HepG2 (cell line): ENCODE results near the gene RPAP3. TPM values are rescaled to one million over a fixed set of nuclear protein-coding genes. Genes with fewer than 3 reads are reported as not detected.

ENCODE experiments used
- ATAC-seq: fragments of 200-7000 bp; cut with Tn5 transposase; 3 replicates; pipeline ENCODE4 v1.9.1; 2020; ENCODE audit warnings: mild to moderate bottlenecking, moderate library complexity
- BruUV-seq: library from RNA; stranded (reverse); fragments of 400-500 nt; replicated peaks from 2 replicates; lab custom pipeline; 2021; lab: Mats Ljungman, UMichigan
- CTCF ChIA-PET: fragments of 300-600 bp; formaldehyde crosslinking; extraction: SDS; loops from one replicate; lab custom pipeline; 2021; ENCODE audit warnings: low total read pairs, inconsistent platforms, low intra/inter-chr PET ratio; lab: Yijun Ruan, JAX
- POLR2A ChIA-PET: fragments of 350-600 bp; sonication (Branson Sonifier 250); formaldehyde crosslinking; loops from one replicate; lab custom pipeline; 2020; ENCODE audit warnings: antibody characterized with exemption, inconsistent platforms; lab: Yijun Ruan, JAX
- DNase-seq: peaks from one replicate; pipeline ENCODE4 v3.0.0-alpha.2; 2015; ENCODE audit warnings: low spot score
- FAIRE-seq: peaks from 3 replicates; lab custom pipeline; 2011; peaks lifted over from hg19 to GRCh38; lab: Jason Lieb, UNC
- H2AFZ ChIP-seq: one replicate; pipeline ENCODE4 v1.6.1; 2011; ENCODE audit warnings: low read length, inconsistent platforms
- H3K27ac ChIP-seq: fragments of 300-600 bp; 3 replicates; pipeline ENCODE4 v1.8.0; 2011; ENCODE audit warnings: mixed run types, mild to moderate bottlenecking, mixed read lengths, low read length, inconsistent platforms; ENCODE audit not compliant: insufficient read depth; ENCODE audit errors: extremely low read length
- H3K27me3 ChIP-seq, 2 experiments: fragments of 200-600 bp in 1 of 2; 2 replicates in 1 of 2; 3 replicates in 1 of 2; pipeline versions ENCODE4 v1.6.0 to v1.8.0; 2011; ENCODE audit warnings: low read length in 2 of 2, mild to moderate bottlenecking in 2 of 2, moderate library complexity in 2 of 2, inconsistent platforms in 1 of 2; ENCODE audit not compliant: insufficient read depth in 2 of 2, control insufficient read depth in 1 of 2
- H3K36me3 ChIP-seq, 2 experiments: fragments of 200-600 bp in 1 of 2; replicated peaks in 1 of 2; 2 replicates in 1 of 2; 3 replicates in 1 of 2; pipeline versions ENCODE4 v1.5.1 to v1.8.0; 2011; ENCODE audit warnings: low read length in 2 of 2, inconsistent platforms in 1 of 2; ENCODE audit not compliant: insufficient read depth in 2 of 2, control insufficient read depth in 1 of 2
- H3K4me1 ChIP-seq: 2 replicates; pipeline ENCODE4 v1.5.1; 2012; ENCODE audit warnings: low read length, inconsistent platforms; ENCODE audit not compliant: insufficient read depth
- H3K4me2 ChIP-seq: 2 replicates; pipeline ENCODE4 v1.6.0; 2011; ENCODE audit warnings: low read depth, low read length, inconsistent platforms
- H3K4me3 ChIP-seq, 3 experiments: fragments of 200-600 bp in 1 of 3; sonication (generic), shearing (Covaris generic) in 1 of 3; replicated peaks in 1 of 3; 2 replicates each; pipeline ENCODE4 v1.5.1; 2011 to 2016; ENCODE audit warnings: low read length in 3 of 3, inconsistent platforms in 2 of 3, low read depth in 2 of 3, mild to moderate bottlenecking in 2 of 3, control low read depth in 1 of 3, mixed read lengths in 1 of 3; ENCODE audit not compliant: insufficient read depth in 1 of 3
- H3K79me2 ChIP-seq: one replicate; pipeline ENCODE4 v1.6.1; 2011; ENCODE audit warnings: low read length, inconsistent platforms; ENCODE audit not compliant: insufficient read depth
- H3K9ac ChIP-seq: 2 replicates; pipeline ENCODE4 v1.6.0; 2011; ENCODE audit warnings: mild to moderate bottlenecking, low read depth, low read length, inconsistent platforms; ENCODE audit not compliant: insufficient read depth
- H3K9me3 ChIP-seq: 2 replicates; pipeline ENCODE4 v1.5.1; 2012; ENCODE audit warnings: mild to moderate bottlenecking, low read length
- H4K20me1 ChIP-seq: 2 replicates; pipeline ENCODE4 v1.6.0; 2011; ENCODE audit warnings: inconsistent platforms, mild to moderate bottlenecking, low read length, moderate library complexity; ENCODE audit not compliant: insufficient read depth
- RFX5 ChIP-seq: IDR thresholded peaks from 2 replicates; pipeline ENCODE4 v1.6.1; 2011; ENCODE audit warnings: low read depth, low read length, improper control_type of control experiment
- SNAPC2 ChIP-seq: sonication (generic); formaldehyde crosslinking; IDR thresholded peaks from 2 replicates; pipeline ENCODE4 v1.8.1; 2022; ENCODE audit warnings: mild to moderate bottlenecking, missing genetic modification reagents
- ZNF335 ChIP-seq: sonication (generic); formaldehyde crosslinking; IDR thresholded peaks from 2 replicates; pipeline ENCODE4 v1.4.0; 2020; ENCODE audit warnings: missing genetic modification reagents
- ZNF558 ChIP-seq: sonication (generic); formaldehyde crosslinking; IDR thresholded peaks from 2 replicates; pipeline ENCODE4 v1.9.0; 2022; ENCODE audit warnings: mild to moderate bottlenecking, missing genetic modification reagents, borderline replicate concordance
- WGBS: methylation state at CpG from one replicate; pipeline ENCODE4 v1.1.6; 2017; ENCODE audit warnings: low lambda C conversion rate; 5-methylcytosine and 5-hydroxymethylcytosine counted together
- in situ Hi-C: cut with HindIII; loops from 2 replicates; pipeline ENCODE4 v1.10.0; 2017; ENCODE audit warnings: low pct_unique_long_range_greater_than_20kb; ENCODE audit not compliant: extremely low pct_ligation_motif_present
- intact Hi-C: fragments of 100-400 bp; cut with micrococcal nuclease; formaldehyde crosslinking; loops from one replicate; pipeline ENCODE4 v1.10.0; 2022; ENCODE audit not compliant: unreplicated experiment
- polyA plus RNA-seq, 8 experiments: library from polyadenylated mRNA; depleted of rRNA in 3 of 8; stranded (reverse) in 7 of 8; unstranded in 1 of 8; fragments of >200 nt; fragmentation: Illumina TruSeq in 4 of 8; extraction: Trizol in 4 of 8; gene quantifications; 2 replicates each; pipeline versions ENCODE4 v1.2.1 to v1.2.3, GENCODE V29; 2011 to 2016; ENCODE audit warnings: low read depth in 4 of 8, missing spikeins in 1 of 8, mixed read lengths in 1 of 8; ENCODE audit not compliant: insufficient read depth in 1 of 8
- total RNA-seq, 5 experiments: library from RNA; depleted of rRNA; stranded (reverse); fragments of >200 nt; fragmentation: Illumina TruSeq; extraction: Trizol; gene quantifications; 2 replicates each; pipeline ENCODE4 v1.2.3, GENCODE V29; 2016; ENCODE audit warnings: low read depth in 1 of 5
- TF ChIP-seq, protein P1 (sequence below): sonication (generic); formaldehyde crosslinking; IDR thresholded peaks from 2 replicates; pipeline ENCODE4 v1.4.0; 2020; ENCODE audit warnings: mild to moderate bottlenecking, missing genetic modification reagents
- TF ChIP-seq, protein P2 (sequence below): sonication (generic); formaldehyde crosslinking; IDR thresholded peaks from 2 replicates; pipeline ENCODE4 v1.8.0; 2022; ENCODE audit warnings: mild to moderate bottlenecking, missing genetic modification reagents
- TF ChIP-seq, protein P3 (sequence below): sonication (generic); formaldehyde crosslinking; IDR thresholded peaks from 2 replicates; pipeline ENCODE4 v1.4.0; 2020; ENCODE audit warnings: missing genetic modification reagents

The RPAP3 gene
- total and polyA plus RNA-seq, 2 of the 13 experiments (the other 11 are each of a cell fraction or from before 2014, with no cell fraction given): 8.8 to 32.8 TPM

DNA sequence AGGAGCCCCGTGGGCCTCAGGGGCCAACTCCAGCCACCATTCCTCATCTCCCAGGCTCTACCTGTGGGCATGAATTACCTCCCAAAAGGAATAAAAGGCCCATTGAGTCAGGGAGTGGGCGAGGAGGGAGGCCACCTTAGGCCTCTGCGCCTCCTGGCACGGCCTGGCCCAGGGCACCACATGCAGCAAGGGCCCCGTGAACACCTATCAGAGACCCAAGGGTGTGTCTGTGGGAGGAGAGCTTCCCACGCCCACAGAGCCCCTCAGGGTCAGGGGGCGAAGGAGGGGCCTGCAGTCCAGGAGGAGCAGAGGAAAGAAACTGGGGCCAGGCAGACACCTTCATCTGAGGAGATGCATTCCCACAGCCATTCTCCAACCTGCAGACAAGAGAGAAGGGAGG is 40.7 kb upstream of the RPAP3 start:
- POLR2A ChIA-PET: no interaction called here
- BruUV-seq: no TSS peak
- CTCF ChIA-PET: no interaction called here
- Histone ChIP-seq H4K20me1 (no peaks in the 10 kb centered on the region), H3K36me3 (no peaks in the 10 kb centered on the region), H2AFZ (no peak overlapping the region), H3K4me2 (no peak overlapping the region), H3K4me3 (no peak overlapping the region), H3K9ac (no peak overlapping the region), H3K27me3 (peaks cover 17 to 56% of the 10 kb centered on the region in 2 experiments; a peak in 4 of 5 replicates), H3K79me2 (no peaks in the 10 kb centered on the region), H3K4me1 (peaks cover 14% of the 10 kb centered on the region), H3K9me3 (no peaks in the 10 kb centered on the region), H3K27ac (no peak overlapping the region)
- DNase-seq: no peak
- no peak for FAIRE-seq
- intact Hi-C loops: no loop called here
- ATAC-seq: no peak
- 11% methylated on average over 5 of the region's 7 CpGs for WGBS
- in situ Hi-C loops: no loop called here
- TF ChIP-seq, protein P1, sequence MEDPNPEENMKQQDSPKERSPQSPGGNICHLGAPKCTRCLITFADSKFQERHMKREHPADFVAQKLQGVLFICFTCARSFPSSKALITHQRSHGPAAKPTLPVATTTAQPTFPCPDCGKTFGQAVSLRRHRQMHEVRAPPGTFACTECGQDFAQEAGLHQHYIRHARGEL (CRISPR knock-in tag): no peak
- TF ChIP-seq, protein P2, sequence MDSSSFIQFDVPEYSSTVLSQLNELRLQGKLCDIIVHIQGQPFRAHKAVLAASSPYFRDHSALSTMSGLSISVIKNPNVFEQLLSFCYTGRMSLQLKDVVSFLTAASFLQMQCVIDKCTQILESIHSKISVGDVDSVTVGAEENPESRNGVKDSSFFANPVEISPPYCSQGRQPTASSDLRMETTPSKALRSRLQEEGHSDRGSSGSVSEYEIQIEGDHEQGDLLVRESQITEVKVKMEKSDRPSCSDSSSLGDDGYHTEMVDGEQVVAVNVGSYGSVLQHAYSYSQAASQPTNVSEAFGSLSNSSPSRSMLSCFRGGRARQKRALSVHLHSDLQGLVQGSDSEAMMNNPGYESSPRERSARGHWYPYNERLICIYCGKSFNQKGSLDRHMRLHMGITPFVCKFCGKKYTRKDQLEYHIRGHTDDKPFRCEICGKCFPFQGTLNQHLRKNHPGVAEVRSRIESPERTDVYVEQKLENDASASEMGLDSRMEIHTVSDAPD (CRISPR knock-in tag): no peak
- TF ChIP-seq ZNF335 (CRISPR knock-in tag) (no peak), RFX5 (no peak), SNAPC2 (CRISPR knock-in tag) (no peak)

DNA sequence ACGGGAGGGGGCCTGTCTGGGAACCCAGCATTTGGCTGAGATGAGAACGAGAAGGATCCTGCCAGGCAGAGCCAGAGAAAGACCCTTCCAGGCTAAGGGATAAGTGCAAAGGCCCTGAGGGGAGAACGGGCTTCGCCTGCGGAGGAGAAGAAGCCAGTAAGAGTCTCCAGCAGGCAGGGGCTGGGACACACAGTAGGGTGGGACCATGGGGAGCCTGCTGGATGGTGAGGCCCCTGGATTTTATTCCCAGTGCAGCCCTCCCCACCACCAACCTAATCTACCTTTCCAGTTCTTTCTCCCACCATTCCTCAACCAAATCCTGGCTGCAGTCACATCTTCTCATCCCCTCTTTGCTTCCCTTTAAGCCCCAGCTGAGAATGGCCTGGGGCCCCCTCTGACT is 40.2 kb upstream of the RPAP3 start:
- no TSS peak for BruUV-seq
- Histone ChIP-seq H4K20me1 (no peaks in the 10 kb centered on the region), H3K9ac (no peak overlapping the region), H3K27me3 (peaks cover 18 to 59% of the 10 kb centered on the region in 2 experiments; a peak in 4 of 5 replicates), H3K4me2 (no peak overlapping the region), H3K4me3 (no peak overlapping the region), H3K4me1 (peaks cover 18% of the 10 kb centered on the region), H3K36me3 (no peaks in the 10 kb centered on the region), H3K27ac (no peak overlapping the region), H3K79me2 (no peaks in the 10 kb centered on the region), H3K9me3 (no peaks in the 10 kb centered on the region), H2AFZ (no peak overlapping the region)
- FAIRE-seq: no peak
- intact Hi-C loops (no loop called here), in situ Hi-C loops (no loop called here)
- no peak for DNase-seq
- 20% methylated on average over 3 of the region's 5 CpGs for WGBS
- ATAC-seq: no peak
- POLR2A ChIA-PET: no interaction called here
- TF ChIP-seq, protein P3, sequence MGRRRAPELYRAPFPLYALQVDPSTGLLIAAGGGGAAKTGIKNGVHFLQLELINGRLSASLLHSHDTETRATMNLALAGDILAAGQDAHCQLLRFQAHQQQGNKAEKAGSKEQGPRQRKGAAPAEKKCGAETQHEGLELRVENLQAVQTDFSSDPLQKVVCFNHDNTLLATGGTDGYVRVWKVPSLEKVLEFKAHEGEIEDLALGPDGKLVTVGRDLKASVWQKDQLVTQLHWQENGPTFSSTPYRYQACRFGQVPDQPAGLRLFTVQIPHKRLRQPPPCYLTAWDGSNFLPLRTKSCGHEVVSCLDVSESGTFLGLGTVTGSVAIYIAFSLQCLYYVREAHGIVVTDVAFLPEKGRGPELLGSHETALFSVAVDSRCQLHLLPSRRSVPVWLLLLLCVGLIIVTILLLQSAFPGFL (CRISPR knock-in tag): no peak
- no peak for TF ChIP-seq ZNF558 (CRISPR knock-in tag)
- CTCF ChIA-PET: no interaction called here
